Epithelial cell of esophagus (primary cell): ENCODE data around the gene MUC5AC.

Experiments
- DNase-seq: peaks from one replicate; pipeline ENCODE4 v3.0.0; 2010; ENCODE audit warnings: low read depth
- H3K4me3 ChIP-seq: 2 replicates; pipeline ENCODE4 v1.5.1; 2011; ENCODE audit warnings: mild to moderate bottlenecking, low read length, control low read depth
- TF ChIP-seq, protein P1 (sequence below): IDR thresholded peaks from 2 replicates; pipeline ENCODE4 v1.5.1; 2011; ENCODE audit warnings: low read depth, mild to moderate bottlenecking, low read length, control low read depth, inconsistent platforms; ENCODE audit not compliant: insufficient read depth; ENCODE audit errors: missing control alignments

Gene MUC5AC

DNA sequence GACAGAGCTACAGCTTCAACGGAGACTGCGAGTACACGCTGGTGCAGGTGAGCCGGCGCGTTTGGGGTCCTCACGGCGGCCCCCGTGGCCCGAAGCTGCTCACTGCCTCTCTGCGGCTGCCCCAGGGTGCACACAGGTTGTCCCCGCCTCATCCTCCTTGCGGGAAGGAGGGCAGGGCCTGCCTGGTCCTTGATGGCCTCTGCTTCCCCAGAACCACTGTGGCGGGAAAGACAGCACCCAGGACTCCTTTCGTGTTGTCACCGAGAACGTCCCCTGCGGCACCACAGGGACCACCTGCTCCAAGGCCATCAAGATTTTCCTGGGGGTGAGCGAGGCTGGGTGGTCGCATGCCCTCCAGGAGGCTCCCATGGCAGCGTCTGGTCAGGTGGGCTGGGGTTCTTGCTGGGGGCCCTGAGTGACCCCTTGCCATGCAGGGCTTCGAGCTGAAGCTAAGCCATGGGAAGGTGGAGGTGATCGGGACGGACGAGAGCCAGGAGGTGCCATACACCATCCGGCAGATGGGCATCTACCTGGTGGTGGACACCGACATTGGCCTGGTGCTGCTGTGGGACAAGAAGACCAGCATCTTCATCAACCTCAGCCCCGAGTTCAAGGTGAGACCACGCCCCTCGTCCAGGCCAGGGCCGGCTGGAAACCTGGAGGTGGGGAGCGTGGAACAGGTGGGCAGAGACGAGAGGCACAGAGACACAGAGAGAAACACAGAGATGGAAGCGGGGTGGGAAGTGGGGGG lies 19.4 kb downstream of the MUC5AC start:
- H3K4me3 ChIP-seq, result no peak overlapping the region
- TF ChIP-seq, protein P1, sequence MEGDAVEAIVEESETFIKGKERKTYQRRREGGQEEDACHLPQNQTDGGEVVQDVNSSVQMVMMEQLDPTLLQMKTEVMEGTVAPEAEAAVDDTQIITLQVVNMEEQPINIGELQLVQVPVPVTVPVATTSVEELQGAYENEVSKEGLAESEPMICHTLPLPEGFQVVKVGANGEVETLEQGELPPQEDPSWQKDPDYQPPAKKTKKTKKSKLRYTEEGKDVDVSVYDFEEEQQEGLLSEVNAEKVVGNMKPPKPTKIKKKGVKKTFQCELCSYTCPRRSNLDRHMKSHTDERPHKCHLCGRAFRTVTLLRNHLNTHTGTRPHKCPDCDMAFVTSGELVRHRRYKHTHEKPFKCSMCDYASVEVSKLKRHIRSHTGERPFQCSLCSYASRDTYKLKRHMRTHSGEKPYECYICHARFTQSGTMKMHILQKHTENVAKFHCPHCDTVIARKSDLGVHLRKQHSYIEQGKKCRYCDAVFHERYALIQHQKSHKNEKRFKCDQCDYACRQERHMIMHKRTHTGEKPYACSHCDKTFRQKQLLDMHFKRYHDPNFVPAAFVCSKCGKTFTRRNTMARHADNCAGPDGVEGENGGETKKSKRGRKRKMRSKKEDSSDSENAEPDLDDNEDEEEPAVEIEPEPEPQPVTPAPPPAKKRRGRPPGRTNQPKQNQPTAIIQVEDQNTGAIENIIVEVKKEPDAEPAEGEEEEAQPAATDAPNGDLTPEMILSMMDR, result no peak
- DNase-seq, result no peak

DNA sequence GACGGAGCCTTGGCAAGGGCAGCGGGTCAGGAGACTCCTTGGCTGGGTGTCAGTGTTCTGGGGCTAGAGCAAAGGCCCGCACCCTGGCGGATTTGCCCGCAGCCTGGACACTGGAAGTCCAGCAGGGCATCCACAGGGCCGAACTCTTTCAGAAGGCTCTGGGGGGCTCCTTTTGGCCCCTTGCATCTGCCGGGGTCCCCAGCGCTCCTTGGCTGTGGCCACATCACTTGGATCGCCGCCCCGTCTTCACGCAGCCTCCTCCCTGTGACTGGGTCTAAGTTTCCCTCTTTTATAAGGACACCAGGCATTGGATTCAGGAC lies 20.0 kb downstream of the MUC5AC start:
- no peak overlapping the region for H3K4me3 ChIP-seq
- TF ChIP-seq, protein P1, result no peak
- no peak for DNase-seq

DNA sequence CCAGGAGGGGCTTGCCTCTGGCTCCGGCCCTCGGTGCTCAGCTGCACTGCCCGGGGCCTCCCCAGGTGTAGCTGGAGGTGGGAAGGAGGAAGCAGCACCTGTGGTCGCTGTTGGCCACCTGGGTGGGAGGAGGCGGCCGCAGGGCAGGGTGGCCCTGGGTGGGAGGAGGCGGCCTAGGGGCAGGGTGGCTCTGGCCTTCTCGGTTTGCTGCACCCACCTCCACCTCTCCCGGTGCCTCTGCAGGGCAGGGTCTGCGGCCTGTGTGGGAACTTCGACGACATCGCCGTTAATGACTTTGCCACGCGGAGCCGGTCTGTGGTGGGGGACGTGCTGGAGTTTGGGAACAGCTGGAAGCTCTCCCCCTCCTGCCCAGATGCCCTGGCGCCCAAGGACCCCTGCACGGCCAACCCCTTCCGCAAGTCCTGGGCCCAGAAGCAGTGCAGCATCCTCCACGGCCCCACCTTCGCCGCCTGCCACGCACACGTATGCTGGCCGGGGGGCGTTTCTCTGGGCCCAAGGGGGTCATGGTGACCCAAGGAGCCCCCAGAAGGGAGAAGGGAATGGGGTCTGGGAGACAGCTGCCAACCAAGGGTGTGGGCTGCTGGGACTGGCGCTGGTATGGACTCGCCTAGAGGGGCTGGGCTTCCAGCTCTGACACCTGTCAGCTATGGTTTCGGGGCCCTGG lies 20.6 kb downstream of the MUC5AC start:
- TF ChIP-seq, protein P1, result no peak
- no peak for DNase-seq
- no peak overlapping the region for H3K4me3 ChIP-seq

DNA sequence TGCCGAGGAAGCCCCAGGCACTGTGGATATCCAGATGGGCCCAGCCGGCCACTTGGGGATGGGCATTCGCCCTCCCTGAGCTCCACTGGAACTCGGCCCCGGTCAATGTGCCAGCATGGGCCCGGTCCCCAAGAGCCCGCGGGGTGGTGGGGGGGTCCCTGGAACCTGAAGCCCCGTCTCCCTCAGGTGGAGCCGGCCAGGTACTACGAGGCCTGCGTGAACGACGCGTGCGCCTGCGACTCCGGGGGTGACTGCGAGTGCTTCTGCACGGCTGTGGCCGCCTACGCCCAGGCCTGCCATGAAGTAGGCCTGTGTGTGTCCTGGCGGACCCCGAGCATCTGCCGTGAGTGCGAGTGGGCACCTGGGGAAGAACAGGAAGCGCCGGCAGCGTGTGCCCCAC lies 21.2 kb downstream of the MUC5AC start:
- no peak for DNase-seq
- TF ChIP-seq, protein P1, result no peak

DNA sequence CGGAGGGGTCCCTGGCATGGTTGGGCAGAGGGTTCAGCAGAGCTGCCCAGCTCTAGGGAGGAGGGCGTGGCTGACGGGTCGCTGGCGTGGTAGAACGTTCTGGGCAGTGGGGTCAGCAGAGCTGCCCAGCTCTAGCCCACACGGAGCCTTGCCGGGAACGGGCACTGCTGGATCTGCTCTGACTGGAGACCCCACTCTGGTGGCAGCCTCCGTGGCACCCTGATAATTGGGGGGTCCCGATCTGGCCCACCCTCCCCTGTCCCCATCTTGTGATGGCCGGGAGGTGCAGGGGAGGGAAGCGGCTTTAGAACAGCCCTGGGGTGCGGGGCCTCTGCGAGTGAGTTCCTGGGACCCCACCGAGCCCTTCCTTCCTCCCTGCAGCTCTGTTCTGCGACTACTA lies 21.9 kb downstream of the MUC5AC start:
- TF ChIP-seq, protein P1, result no peak
- no peak for DNase-seq
- H3K4me3 ChIP-seq, result no peak overlapping the region

More for the DNA sequence above, 21.2 kb downstream of the MUC5AC start:
- no peak overlapping the region for H3K4me3 ChIP-seq

DNA sequence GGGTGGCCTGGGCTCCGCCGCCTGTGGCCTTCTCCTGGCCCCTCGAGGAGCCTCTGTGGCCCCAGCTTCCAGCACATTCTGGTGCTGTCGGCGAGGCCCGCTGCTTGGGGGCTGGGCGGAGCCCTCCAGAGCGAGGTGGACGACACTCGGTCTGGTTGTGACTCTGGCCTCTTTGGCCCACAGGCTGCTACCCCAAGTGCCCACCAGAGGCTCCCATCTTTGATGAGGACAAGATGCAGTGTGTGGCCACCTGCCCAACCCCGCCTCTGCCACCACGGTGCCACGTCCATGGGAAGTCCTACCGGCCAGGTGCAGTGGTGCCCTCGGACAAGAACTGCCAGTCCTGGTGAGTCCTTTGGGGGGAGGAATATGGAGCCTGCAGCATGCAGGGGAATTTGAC lies 22.4 kb downstream of the MUC5AC start:
- TF ChIP-seq, protein P1, result no peak
- DNase-seq, result no peak
- H3K4me3 ChIP-seq, result no peak overlapping the region

DNA sequence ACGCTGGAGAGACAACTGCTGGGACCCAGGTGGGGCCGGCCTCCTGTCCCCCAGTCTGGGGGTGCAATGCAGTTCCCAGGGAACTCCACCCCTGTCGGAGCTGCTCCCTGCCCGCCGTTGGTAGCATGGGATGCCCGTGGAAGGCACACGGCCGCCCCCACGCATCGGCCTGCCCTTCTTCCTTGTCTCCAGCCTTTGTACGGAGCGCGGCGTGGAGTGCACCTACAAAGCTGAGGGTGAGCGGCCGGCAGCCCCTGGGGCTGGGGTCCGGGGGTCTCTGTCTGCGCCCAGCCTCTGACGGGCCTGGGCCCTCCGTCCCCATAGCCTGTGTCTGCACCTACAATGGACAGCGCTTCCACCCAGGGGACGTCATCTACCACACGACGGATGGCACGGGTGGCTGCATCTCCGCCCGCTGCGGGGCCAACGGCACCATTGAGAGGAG lies 23.2 kb downstream of the MUC5AC start:
- TF ChIP-seq, protein P1, result no peak
- H3K4me3 ChIP-seq, result no peak overlapping the region
- DNase-seq, result no peak
